Measurements from ENCODE around the gene TP53I11. TPM values are rescaled to one million over a fixed set of nuclear protein-coding genes. Genes with fewer than 3 reads are reported as not detected.

TP53I11 gene
- total RNA-seq, 1 experiment from 2014 or later: 46.9 TPM

GRCh38 chr11:44963136-44963535 lies 12.5 kb upstream of the TP53I11 start (continued):
- TF ChIP-seq TCF7L2 (IDR thresholded peaks at IDR 0.05; ENCODE audit: borderline replicate concordance, extremely low read depth, insufficient read depth, insufficient read length) (no peak), REST (IDR thresholded peaks at IDR 0.05; ENCODE audit: low read depth) (no peak), POLR2A (IDR thresholded peaks at IDR 0.05; ENCODE audit: borderline replicate concordance, extremely low read depth, insufficient read depth, insufficient read length) (no peak), EGR1 (IDR thresholded peaks at IDR 0.05; ENCODE audit: low read depth) (no peak)

- intact Hi-C loops (cut with micrococcal nuclease): no loop called here
- Histone ChIP-seq H2AFZ (ENCODE audit: low read depth, low read length, poor library complexity, severe bottlenecking) (no peak overlapping the region), H3K9me3 (ENCODE audit: control insufficient read depth in 1 of 2, insufficient read depth in 1 of 2, low read depth in 1 of 2, low read length in 2 of 2) (no peaks in the 10 kb centered on the region), H3K27ac (ENCODE audit: low read depth, low read length) (no peak overlapping the region), H3K79me2 (ENCODE audit: insufficient read depth, low read length) (no peaks in the 10 kb centered on the region), H3K27me3 (ENCODE audit: insufficient read depth, low read length) (no peaks in the 10 kb centered on the region), H4K20me1 (ENCODE audit: insufficient read depth) (no peaks in the 10 kb centered on the region), H3K9ac (ENCODE audit: low read length) (no peak overlapping the region), H3K4me1 (ENCODE audit: control insufficient read depth in 1 of 2, insufficient read depth in 2 of 2, low read length in 2 of 2) (no peaks in the 10 kb centered on the region), H3K9me2 (ENCODE audit: insufficient read depth) (no peaks in the 10 kb centered on the region), H3K36me3 (ENCODE audit: control insufficient read depth in 1 of 2, insufficient read depth in 2 of 2, low read length in 2 of 2) (no peaks in the 10 kb centered on the region), H3K4me3 (replicated peaks in 1 of 2; ENCODE audit: low read depth in 1 of 2, low read length in 2 of 2) (no peak overlapping the region), H3K4me2 (ENCODE audit: low read length) (no peak overlapping the region)
- ChIA-PET RAD21 (ENCODE audit: low non-redundant PET in 1 of 2, low total read pairs in 2 of 2, uncharacterized antibody in 2 of 2, unreplicated experiment in 2 of 2) (no interaction called here), CTCF (no interaction called here), POLR2A (no interaction called here)
- DNase-seq (ENCODE audit: low read depth, low spot score) (no peak), ATAC-seq (no peak)
- TF ChIP-seq SP1 (IDR thresholded peaks at IDR 0.05; ENCODE audit: low read depth) (no peak), POLR2A (IDR thresholded peaks at IDR 0.05; ENCODE audit: borderline replicate concordance, extremely low read depth, insufficient read depth, insufficient read length) (no peak), REST (IDR thresholded peaks at IDR 0.05; ENCODE audit: low read depth) (no peak)
- BruUV-seq (replicated peaks): no TSS peak
These were observed 11.8 kb upstream of the TP53I11 start for GRCh38 chr11:44962464-44962863.

All from HCT116 (cell line).